D721Med (cell line): ENCODE data around the gene JAKMIP1.

ENCODE experiments used
- DNase-seq: peaks from one replicate; pipeline ENCODE4 v3.0.0; 2011; ENCODE audit warnings: low spot score; ENCODE audit not compliant: insufficient read length
- FAIRE-seq: peaks from 2 replicates; lab custom pipeline; 2011; peaks lifted over from hg19 to GRCh38; lab: Jason Lieb, UNC
- TF ChIP-seq, protein P1 (sequence below): IDR thresholded peaks from 2 replicates; pipeline ENCODE4 v1.5.1; 2012; ENCODE audit warnings: mild to moderate bottlenecking, control low read depth; ENCODE audit not compliant: insufficient read depth; ENCODE audit errors: missing control alignments

JAKMIP1 gene

DNA sequence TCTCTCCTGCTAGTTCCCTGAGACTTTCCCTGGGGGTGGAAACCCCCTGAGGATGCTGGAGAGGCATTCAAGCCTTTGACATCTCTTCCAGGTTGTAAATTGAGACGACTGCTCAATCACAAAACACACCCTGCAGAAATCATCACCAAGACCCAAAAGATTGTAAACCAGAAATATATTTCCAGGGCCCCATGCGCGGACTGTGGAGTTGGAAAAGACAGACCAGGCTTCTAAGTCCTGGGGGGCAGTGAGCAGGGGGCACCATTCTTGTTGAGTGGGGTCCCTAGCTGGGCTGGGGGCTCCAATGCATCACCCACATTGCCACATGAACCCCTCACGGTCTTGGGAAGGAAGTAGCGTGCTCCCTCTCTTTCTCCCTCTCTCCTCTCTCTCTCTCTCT is 94.2 kb downstream of the JAKMIP1 start:
- FAIRE-seq (no peak), DNase-seq (no peak)
- TF ChIP-seq, protein P1, sequence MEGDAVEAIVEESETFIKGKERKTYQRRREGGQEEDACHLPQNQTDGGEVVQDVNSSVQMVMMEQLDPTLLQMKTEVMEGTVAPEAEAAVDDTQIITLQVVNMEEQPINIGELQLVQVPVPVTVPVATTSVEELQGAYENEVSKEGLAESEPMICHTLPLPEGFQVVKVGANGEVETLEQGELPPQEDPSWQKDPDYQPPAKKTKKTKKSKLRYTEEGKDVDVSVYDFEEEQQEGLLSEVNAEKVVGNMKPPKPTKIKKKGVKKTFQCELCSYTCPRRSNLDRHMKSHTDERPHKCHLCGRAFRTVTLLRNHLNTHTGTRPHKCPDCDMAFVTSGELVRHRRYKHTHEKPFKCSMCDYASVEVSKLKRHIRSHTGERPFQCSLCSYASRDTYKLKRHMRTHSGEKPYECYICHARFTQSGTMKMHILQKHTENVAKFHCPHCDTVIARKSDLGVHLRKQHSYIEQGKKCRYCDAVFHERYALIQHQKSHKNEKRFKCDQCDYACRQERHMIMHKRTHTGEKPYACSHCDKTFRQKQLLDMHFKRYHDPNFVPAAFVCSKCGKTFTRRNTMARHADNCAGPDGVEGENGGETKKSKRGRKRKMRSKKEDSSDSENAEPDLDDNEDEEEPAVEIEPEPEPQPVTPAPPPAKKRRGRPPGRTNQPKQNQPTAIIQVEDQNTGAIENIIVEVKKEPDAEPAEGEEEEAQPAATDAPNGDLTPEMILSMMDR, result no peak

DNA sequence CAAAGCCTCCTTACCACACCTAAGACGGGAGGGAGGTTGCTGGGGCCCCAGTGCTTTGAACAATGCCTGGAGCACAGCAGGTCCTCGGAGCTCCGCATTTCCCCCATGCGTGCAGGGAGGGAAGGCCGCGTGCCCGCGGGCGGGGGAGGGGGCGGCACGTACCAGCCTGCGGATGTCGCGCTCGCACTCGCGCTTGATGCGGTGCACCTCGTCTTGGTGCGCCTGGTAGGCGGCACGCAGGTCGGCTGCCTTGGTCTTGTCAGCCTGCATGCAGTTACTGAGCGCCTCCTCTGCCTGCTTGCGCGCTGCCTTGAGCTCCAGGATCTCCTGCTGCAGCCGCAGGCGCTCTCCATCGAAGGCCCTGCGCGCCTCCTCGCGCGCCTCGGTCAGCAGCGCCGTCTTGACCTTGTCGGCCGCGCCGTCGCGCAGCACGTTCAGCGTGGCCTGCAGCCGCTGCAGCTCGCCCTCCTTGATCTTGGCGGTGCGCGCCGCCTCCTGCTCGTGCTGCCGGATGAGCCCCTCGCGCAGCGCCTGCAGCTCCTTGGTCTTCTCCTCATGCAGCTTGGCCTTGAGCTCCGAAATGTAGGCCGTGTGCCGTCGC is 94.9 kb downstream of the JAKMIP1 start:
- no peak for DNase-seq
- TF ChIP-seq, protein P1, result no peak
- FAIRE-seq, result no peak

DNA sequence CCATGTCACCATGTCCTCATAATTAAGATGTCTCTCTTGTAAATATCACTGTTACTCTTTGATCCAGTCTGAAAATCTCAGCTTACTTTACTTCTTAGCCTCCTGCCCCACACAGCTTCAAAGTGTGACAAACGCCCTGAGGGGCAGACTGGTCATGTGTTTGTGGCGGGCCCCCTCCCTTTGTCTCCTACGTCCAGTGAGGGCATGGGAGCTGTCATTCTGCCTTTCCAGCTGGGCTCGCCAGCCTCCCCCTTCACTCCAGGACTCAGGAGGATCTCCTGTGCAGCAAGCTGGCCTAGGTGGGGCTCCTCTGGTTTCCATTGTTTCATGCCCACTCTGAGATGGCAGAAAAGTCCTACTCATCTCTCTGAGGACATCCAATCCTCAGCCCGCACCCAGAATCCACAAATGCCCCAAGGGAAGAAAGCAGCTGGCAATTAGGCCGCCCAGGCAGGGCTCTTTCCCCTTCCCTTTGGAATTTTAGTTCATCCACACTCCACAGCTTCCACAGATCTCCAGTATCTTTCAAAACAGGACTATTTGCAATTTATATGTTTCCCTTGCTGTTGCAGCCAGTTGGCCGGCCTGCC is 95.7 kb downstream of the JAKMIP1 start:
- TF ChIP-seq, protein P1, result no peak
- FAIRE-seq (no peak), DNase-seq (no peak)

DNA sequence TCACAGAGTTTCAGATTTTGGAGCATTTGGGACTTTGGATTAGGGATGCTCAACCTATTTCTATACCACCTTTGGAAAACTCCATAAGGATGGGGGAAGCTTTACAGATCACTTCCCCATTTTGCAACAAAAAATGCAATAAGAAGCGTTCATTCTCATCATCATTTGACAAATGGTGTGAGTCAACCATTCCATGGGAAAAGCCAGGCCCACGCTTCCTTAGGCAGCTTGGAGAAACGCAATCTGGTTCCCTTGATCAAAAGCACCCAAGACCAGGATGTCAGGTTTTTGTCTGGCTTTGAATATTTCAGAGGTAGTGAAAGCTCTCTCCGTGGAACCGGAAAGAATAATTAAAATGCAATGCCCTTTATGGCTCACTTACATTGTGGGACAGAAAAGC is 102.8 kb downstream of the JAKMIP1 start:
- FAIRE-seq, result no peak
- TF ChIP-seq, protein P1, result no peak
- DNase-seq, result no peak

DNA sequence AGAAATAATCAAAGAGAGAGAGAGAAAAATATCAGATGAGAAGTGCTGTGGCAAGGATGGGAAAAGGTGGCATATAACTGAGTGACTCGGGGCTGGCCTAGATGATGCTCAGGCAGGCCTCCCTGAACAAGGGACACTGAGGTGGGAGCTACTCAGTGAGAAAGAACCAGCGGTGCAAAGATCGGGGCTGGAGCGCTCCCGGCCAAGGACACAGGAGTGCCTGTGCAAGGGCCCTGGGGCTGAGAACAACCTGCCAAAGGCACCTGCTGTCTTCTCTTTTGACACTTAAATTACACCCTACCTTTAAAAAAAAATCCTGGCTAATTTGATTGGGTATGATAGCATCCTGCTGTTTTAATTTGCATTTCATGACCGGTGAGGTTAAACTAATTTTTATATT is 104.5 kb downstream of the JAKMIP1 start:
- DNase-seq, result no peak
- FAIRE-seq, result no peak
- TF ChIP-seq, protein P1, result no peak

DNA sequence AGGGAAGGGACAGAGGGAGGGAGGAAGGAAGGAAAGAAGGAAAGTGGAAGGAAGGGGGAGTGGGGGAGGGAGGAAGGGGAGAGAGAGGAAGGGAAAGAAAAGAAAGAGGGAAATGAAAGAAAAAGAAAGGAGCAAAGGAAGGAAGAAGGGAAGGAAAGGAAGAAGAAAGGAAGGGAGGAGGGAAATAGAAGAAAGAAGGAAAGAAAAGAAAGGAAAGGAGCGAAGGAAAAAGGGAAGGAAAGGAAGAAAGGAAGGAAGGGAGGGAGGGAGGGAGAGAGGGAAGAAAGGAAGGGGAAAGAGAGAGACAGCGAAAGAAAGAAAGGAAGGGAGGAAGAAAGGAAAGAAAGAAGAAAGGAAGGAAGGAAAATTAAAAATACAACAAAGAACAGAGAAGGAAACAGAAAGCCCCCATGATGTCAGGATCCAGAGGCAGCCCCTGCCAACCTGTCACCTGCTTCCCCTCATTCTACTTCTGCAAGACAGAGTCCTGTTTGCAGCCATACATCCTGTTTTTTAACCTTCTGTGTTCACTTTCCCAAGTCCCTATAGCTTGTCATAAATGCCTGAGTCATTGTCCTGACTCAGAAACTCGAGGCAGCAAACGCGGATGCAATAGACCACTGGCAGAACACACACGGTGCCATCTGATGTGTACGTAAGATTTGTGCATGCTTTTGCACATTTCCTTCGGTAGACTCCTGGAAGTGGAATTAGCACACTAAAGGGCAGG is 105.2 kb downstream of the JAKMIP1 start:
- TF ChIP-seq, protein P1, result no peak
- DNase-seq, result no peak
- no peak for FAIRE-seq

DNA sequence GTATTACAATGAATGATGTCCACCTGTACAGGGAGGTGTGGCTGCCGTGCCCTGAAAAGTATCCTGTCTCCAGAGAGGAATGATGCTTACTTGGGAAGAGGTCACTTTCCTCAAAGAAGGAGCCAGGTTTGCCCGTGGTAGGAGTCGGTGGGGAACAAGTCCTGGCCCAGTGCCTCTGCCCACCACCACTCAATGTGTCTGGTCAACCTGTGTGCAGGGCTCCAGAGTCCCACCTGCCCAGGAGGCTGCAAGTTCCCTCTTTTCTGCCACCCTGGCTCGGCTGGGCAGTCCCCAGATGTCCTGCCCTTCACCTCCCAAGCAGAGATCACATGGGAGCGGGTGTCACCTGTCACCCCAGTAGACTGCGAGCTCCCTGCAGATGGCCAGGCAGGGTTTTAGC is 106.7 kb downstream of the JAKMIP1 start:
- no peak for FAIRE-seq
- DNase-seq, result no peak
- TF ChIP-seq, protein P1, result no peak
